PC-3 (cell line): ENCODE measurements around the gene HECTD1. TPM values are rescaled to one million over a fixed set of nuclear protein-coding genes. Genes with fewer than 3 reads are reported as not detected.

ENCODE experiments used
- ATAC-seq: fragments of 200-7000 bp; cut with Tn5 transposase; 2 replicates; pipeline ENCODE4 v1.9.1; 2020; ENCODE audit warnings: mild to moderate bottlenecking, moderate library complexity
- BruUV-seq: library from RNA; stranded (reverse); fragments of 400-500 nt; replicated peaks from 2 replicates; lab custom pipeline; 2021; lab: Mats Ljungman, UMichigan
- CTCF ChIA-PET: fragments of 300-600 bp; sonication (Branson Sonifier 250); formaldehyde crosslinking; loops from one replicate; lab custom pipeline; 2022; ENCODE audit warnings: antibody characterized with exemption; lab: Charles Lee
- POLR2A ChIA-PET: fragments of 300-600 bp; sonication (Branson Sonifier 250); formaldehyde crosslinking; loops from one replicate; lab custom pipeline; 2022; ENCODE audit warnings: antibody characterized with exemption; ENCODE audit not compliant: unreplicated experiment; lab: Charles Lee
- DNase-seq: peaks from one replicate; pipeline ENCODE4 v3.0.0-alpha.2; 2015
- H2AFZ ChIP-seq: fragments of 300-600 bp; sonication (generic); 2 replicates; pipeline ENCODE4 v1.6.0; 2016; ENCODE audit warnings: antibody characterized with exemption, low read length
- H3F3A ChIP-seq: fragments of 300-600 bp; sonication (generic); one replicate; pipeline ENCODE4 v1.6.0; 2017; ENCODE audit warnings: antibody characterized with exemption, low read length, control low read depth, mild to moderate bottlenecking; ENCODE audit not compliant: unreplicated experiment
- H3K27ac ChIP-seq: fragments of 300-600 bp; sonication (generic); 2 replicates; pipeline ENCODE4 v1.5.1; 2016; ENCODE audit warnings: mild to moderate bottlenecking, low read length
- H3K27me3 ChIP-seq: fragments of 300-600 bp; sonication (generic); 2 replicates; pipeline ENCODE4 v1.6.1; 2016; ENCODE audit warnings: low read length, mixed read lengths
- H3K36me3 ChIP-seq: fragments of 300-600 bp; sonication (generic); 2 replicates; pipeline ENCODE4 v1.6.1; 2016; ENCODE audit warnings: low read depth, mixed run types, low read length, mixed read lengths
- H3K4me1 ChIP-seq: fragments of 300-600 bp; sonication (generic); 2 replicates; pipeline ENCODE4 v1.5.1; 2016; ENCODE audit warnings: low read length; ENCODE audit not compliant: insufficient read depth
- H3K4me2 ChIP-seq: fragments of 300-600 bp; sonication (generic); 2 replicates; pipeline ENCODE4 v1.6.0; 2016; ENCODE audit warnings: low read length
- H3K4me3 ChIP-seq: fragments of 300-600 bp; sonication (generic); 2 replicates; pipeline ENCODE4 v1.5.1; 2016; ENCODE audit warnings: mild to moderate bottlenecking, low read length, mixed read lengths
- H3K79me2 ChIP-seq: fragments of 300-600 bp; sonication (generic); 2 replicates; pipeline ENCODE4 v1.6.1; 2017; ENCODE audit warnings: low read length, mixed read lengths
- H3K9ac ChIP-seq: fragments of 300-600 bp; sonication (generic); 2 replicates; pipeline ENCODE4 v1.6.0; 2016; ENCODE audit warnings: mild to moderate bottlenecking, low read length
- H3K9me2 ChIP-seq: fragments of 300-600 bp; sonication (generic); replicated peaks from 2 replicates; pipeline ENCODE4 v1.6.1; 2016; ENCODE audit warnings: mixed run types, low read length, mixed read lengths
- H3K9me3 ChIP-seq: fragments of 300-600 bp; sonication (generic); 2 replicates; pipeline ENCODE4 v1.6.1; 2016; ENCODE audit warnings: low read length, mixed read lengths
- H4K20me1 ChIP-seq: fragments of 300-600 bp; sonication (generic); 2 replicates; pipeline ENCODE4 v1.6.1; 2016; ENCODE audit warnings: low read length, mixed read lengths
- CTCF ChIP-seq: fragments of 300-600 bp; sonication (generic); conservative IDR thresholded peaks from 2 replicates; pipeline ENCODE4 v1.5.1; 2017; ENCODE audit warnings: antibody characterized with exemption, low read depth, mild to moderate bottlenecking, low read length
- EZH2 ChIP-seq: fragments of 300-600 bp; sonication (generic); IDR thresholded peaks from one replicate; pipeline ENCODE4 v1.6.1; 2017; ENCODE audit warnings: antibody characterized with exemption, mild to moderate bottlenecking, low read length; ENCODE audit not compliant: unreplicated experiment
- EZH2phosphoT487 ChIP-seq: fragments of 300-600 bp; sonication (generic); IDR thresholded peaks from 2 replicates; pipeline ENCODE4 v1.6.1; 2018; ENCODE audit warnings: mild to moderate bottlenecking, antibody characterized with exemption, low read length, borderline replicate concordance
- intact Hi-C: fragments of 100-400 bp; cut with micrococcal nuclease; formaldehyde crosslinking; loops from 2 replicates; pipeline ENCODE4 v1.9.0; 2023
- total RNA-seq: library from RNA; depleted of rRNA; stranded (reverse); fragments of >200 nt; gene quantifications from 2 replicates; pipeline ENCODE4 v1.2.3, GENCODE V29; 2014

HECTD1 gene
- total RNA-seq, 1 experiment from 2014 or later: 152 TPM

GRCh38 chr14:31164115-31164514 lies 43.5 kb downstream of the HECTD1 start:
- Histone ChIP-seq H4K20me1 (no peaks in the 10 kb centered on the region), H3K9me2 (no peaks in the 10 kb centered on the region), H3K4me2 (no peak overlapping the region), H3K27ac (no peak overlapping the region), H2AFZ (no peak overlapping the region), H3F3A (peaks cover 8% of the 10 kb centered on the region), H3K79me2 (peaks cover 9% of the 10 kb centered on the region), H3K9me3 (no peaks in the 10 kb centered on the region), H3K4me1 (peaks cover 46% of the 10 kb centered on the region), H3K27me3 (no peaks in the 10 kb centered on the region), H3K4me3 (no peak overlapping the region), H3K9ac (no peak overlapping the region), H3K36me3 (peaks cover 24% of the 10 kb centered on the region; the same call in 1 of the 2 replicates)
- TF ChIP-seq CTCF (no peak), EZH2 (no peak), EZH2phosphoT487 (no peak)
- CTCF ChIA-PET: interaction anchor here (1.0 kb wide), 1 partner anchor 19 kb away, joined by 3 read pairs; no protein-coding TSS in a partner anchor
- POLR2A ChIA-PET: interaction anchor here (0.6 to 0.8 kb wide), 2 partner anchors 42 to 138 kb away, joined by 4 to 7 read pairs; no protein-coding TSS in a partner anchor
- ATAC-seq: peak; percentile 65
- no TSS peak for BruUV-seq
- DNase-seq: peak; percentile 53
- intact Hi-C loops: loop anchor here (5.0 kb wide), 1 partner anchor 33 kb away; no protein-coding TSS in a partner anchor

GRCh38 chr14:31162910-31163649 lies 44.5 kb downstream of the HECTD1 start:
- Histone ChIP-seq H3K27me3 (no peaks in the 10 kb centered on the region), H3K9me3 (no peaks in the 10 kb centered on the region), H3K9me2 (no peaks in the 10 kb centered on the region), H2AFZ (no peak overlapping the region), H3K4me1 (peaks cover 46% of the 10 kb centered on the region), H3K9ac (no peak overlapping the region), H3K4me3 (no peak overlapping the region), H3F3A (peaks cover 8% of the 10 kb centered on the region), H3K79me2 (peaks cover 9% of the 10 kb centered on the region), H3K27ac (no peak overlapping the region), H3K36me3 (peaks cover 22% of the 10 kb centered on the region; the same call in 1 of the 2 replicates), H3K4me2 (no peak overlapping the region), H4K20me1 (no peaks in the 10 kb centered on the region)
- ChIA-PET POLR2A (interaction anchor here (0.6 kb wide), 2 partner anchors 66 to 136 kb away, joined by 3 to 4 read pairs; no protein-coding TSS in a partner anchor), CTCF (no interaction called here)
- intact Hi-C loops: loop anchor here (5.0 kb wide), 1 partner anchor 34 kb away; no protein-coding TSS in a partner anchor
- ATAC-seq (no peak), DNase-seq (no peak)
- BruUV-seq: no TSS peak
- TF ChIP-seq EZH2 (no peak), CTCF (no peak), EZH2phosphoT487 (no peak)

- no peak overlapping the region for H3K9ac ChIP-seq
- ChIA-PET CTCF (interaction anchor here (0.6 kb wide), 1 partner anchor 12 kb away, joined by 5 read pairs; no protein-coding TSS in a partner anchor), POLR2A (no interaction called here)
- H3K27me3 ChIP-seq: no peaks in the 10 kb centered on the region
- no peak for ATAC-seq
- H3K9me2 ChIP-seq: no peaks in the 10 kb centered on the region
- peaks cover 24% of the 10 kb centered on the region for H3K36me3 ChIP-seq
- no peak overlapping the region for H3K4me3 ChIP-seq
- no peaks in the 10 kb centered on the region for H4K20me1 ChIP-seq
- peaks cover 43% of the 10 kb centered on the region for H3K4me1 ChIP-seq
- H3F3A ChIP-seq: peaks cover 8% of the 10 kb centered on the region
- no peak overlapping the region for H2AFZ ChIP-seq
- BruUV-seq: no TSS peak
- no peak for DNase-seq
- no peak overlapping the region for H3K27ac ChIP-seq
- TF ChIP-seq EZH2phosphoT487 (no peak), EZH2 (no peak), CTCF (no peak)
- intact Hi-C loops: loop anchor here (2.0 to 5.0 kb wide), 2 partner anchors 36 to 196 kb away; no protein-coding TSS in a partner anchor
- no peak overlapping the region for H3K4me2 ChIP-seq
- H3K9me3 ChIP-seq: no peaks in the 10 kb centered on the region
- H3K79me2 ChIP-seq: peaks cover 9% of the 10 kb centered on the region
Observed at GRCh38 chr14:31161274-31161673, 46.3 kb downstream of the HECTD1 start.
